NOMO-1 (cell line): Measurements from ENCODE around the gene DBI.
A peak's percentile ranks its signal among the peaks of the same experiment; 100 is the strongest.

ENCODE experiments used
- DNase-seq, 2 experiments: peaks; one replicate each; lab custom pipeline; 2025; ENCODE audit not compliant: unreplicated experiment in 2 of 2; lab: John Stamatoyannopoulos, UW

DBI gene

GRCh38 chr2:119366649-119367471, at the start of gene DBI, which contains the start of gene C2orf76:
TSS of gene DBI (plus strand) at chr2:119366977. CDS start at chr2:119367052, 75 bp downstream.
TSS of gene C2orf76 (minus strand) at chr2:119366834. CDS start at chr2:119339959, 26,875 bp downstream.
- peak; percentile 94 to 97 for DNase-seq

GRCh38 chr2:119317554-119317953, 49.2 kb upstream of the DBI start:
- no peak for DNase-seq

DNA sequence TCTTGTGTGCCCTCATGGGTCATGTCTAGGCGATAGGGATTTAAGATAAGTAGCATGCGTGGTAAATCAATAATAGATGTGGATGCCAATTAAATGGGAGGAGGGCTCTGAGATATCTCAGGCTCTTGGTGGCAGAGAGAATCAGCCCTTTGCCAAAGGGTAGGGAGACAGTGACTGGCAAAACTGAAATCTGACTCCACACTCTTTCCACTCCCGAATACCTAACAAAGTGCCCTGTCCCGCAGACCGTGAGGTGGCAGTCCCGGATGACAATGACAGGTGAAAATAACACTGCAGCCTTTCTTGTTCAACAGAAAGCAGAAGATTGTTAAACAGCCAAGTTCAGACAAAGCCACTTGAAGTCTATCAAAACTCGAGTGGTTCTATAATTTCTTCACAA, 47.2 kb upstream of the DBI start:
- no peak for DNase-seq

- DNase-seq = no peak
Observed at GRCh38 chr2:119323459-119323858, 43.3 kb upstream of the DBI start.

- DNase-seq = no peak
Observed at GRCh38 chr2:119324685-119325270, 42.0 kb upstream of the DBI start.

DNA sequence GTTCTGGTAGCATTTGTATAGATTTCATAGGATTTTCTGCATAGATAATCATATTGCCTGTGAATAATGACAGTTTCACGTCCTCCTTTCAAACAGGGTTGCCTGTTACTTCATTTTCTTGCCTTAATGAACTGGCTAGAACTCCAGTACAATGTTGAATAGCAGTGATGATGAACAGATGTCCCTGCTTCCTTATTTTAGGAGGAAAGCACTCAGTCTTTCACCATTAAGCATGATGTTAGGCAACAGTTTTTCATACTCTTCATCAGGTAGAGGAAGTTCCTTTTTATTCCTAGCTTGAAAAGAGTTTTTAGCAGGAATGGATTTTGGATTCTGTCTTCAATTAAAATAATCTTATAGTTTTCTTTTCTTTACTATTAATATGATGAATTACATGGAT, 39.8 kb upstream of the DBI start:
- peak; percentile 67 to 95 for DNase-seq

DNA sequence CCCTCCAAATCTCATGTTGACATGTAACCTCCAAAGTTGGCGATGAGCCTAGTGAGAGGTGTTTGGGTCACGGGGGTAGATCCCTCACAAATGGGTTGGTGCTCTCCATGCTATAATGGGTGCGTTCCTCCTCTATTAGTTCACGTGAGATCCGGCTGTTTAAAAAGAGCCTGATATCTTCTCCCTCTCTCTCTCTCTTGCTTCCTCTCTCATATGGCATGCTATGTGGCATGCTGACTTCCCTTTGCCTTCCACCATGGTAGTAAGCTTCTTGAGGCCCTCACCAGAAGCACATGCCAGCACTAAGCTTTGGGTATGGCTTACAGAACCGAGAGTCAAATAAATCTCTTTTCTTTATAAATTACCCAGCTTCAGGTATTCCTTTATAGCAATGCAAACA, 39.3 kb upstream of the DBI start:
- no peak for DNase-seq

- no peak for DNase-seq
Observed at GRCh38 chr2:119332953-119333352, 33.8 kb upstream of the DBI start.

GRCh38 chr2:119333360-119333759, 33.4 kb upstream of the DBI start:
- peak; percentile 10 to 24 for DNase-seq

- no peak for DNase-seq
Observed at GRCh38 chr2:119333833-119334232, 32.9 kb upstream of the DBI start.

DNA sequence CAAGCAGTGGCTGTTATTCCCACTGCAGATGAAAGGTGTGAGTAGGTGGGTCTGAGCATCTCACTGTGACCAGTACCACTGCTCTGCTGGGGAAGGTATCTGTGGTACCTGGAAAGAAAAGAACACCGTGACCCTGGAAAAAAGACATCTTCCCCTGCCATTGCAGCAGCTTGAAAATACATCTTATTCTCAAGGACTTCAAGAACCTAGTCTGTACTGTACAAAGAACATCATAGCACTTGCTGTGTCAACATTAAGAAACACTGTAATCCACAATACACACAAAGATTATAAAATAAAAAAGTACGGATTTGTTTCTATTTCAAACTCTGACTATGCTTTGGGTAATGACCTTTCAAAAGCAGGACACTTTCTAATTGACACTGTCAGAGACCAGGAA, 29.0 kb upstream of the DBI start:
- DNase-seq = no peak

DNA sequence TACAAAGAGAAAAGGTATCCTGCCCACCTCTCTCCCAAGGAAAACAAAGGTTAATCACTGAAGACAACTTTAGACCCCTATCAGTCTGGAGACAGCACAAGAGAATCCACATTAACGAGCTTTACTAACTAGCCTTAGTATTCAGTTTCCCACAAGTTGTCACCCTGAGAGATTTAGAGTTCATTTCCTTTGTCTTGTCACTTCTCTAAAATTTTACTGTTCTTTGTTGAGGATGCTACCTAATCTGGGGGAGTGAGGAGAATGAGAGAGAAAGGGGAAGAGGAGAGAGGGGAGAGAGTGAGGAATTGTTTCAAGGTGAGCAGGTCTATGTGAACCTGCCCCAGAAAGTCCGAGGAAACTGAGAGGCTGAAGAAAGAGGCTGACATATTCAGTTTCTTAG, 28.5 kb upstream of the DBI start:
- DNase-seq = peak; percentile 36 to 65

- DNase-seq = peak; percentile 67 to 69
Observed at GRCh38 chr2:119338826-119339561, 27.8 kb upstream of the DBI start.

GRCh38 chr2:119339562-119339923, 27.2 kb upstream of the DBI start:
- DNase-seq = no peak

DNA sequence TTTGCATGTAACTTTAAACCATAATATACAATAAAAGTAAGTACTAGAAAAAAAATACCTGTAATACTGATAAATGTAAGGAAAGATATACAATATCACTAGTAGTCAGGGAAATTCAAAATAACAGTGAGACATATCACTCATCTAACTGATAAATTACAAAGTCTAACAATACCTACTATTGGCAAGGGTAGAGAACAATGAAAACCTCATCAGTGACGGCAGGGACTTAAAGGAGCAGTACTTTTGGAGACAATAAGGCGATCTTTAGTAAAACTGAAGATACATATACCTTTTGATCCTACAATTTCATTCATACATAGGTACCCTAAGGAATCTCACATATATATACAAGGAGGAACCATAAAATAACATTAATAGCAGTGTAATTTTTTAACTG, 25.1 kb upstream of the DBI start:
- no peak for DNase-seq

- no peak for DNase-seq
Observed at GRCh38 chr2:119349289-119349688, 17.5 kb upstream of the DBI start.

GRCh38 chr2:119350311-119350998, 16.3 kb upstream of the DBI start:
- no peak for DNase-seq

DNA sequence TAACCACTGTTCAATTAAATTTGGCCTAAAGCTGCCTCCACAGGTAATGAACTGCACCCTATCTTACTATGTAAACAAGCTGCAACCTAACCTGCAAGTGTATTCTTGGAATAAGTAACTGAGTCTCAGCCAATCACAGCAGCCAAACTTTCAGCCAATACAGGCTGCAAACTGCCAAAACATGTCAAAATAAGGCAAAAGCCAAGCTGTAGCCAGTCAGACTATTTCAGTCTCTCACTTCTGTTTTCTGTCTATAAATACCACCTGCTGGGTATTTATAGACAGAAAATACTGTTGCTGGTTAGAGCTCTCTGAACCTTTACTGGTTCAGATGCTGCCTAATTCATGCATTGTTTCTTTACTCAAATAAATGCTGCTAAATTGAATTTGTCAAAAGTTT, 14.4 kb upstream of the DBI start:
- DNase-seq = peak; percentile 69 to 82

- DNase-seq = no peak
Observed at GRCh38 chr2:119354860-119355259, 11.9 kb upstream of the DBI start.

GRCh38 chr2:119359774-119360173, 7.0 kb upstream of the DBI start:
- DNase-seq = no peak

DNA sequence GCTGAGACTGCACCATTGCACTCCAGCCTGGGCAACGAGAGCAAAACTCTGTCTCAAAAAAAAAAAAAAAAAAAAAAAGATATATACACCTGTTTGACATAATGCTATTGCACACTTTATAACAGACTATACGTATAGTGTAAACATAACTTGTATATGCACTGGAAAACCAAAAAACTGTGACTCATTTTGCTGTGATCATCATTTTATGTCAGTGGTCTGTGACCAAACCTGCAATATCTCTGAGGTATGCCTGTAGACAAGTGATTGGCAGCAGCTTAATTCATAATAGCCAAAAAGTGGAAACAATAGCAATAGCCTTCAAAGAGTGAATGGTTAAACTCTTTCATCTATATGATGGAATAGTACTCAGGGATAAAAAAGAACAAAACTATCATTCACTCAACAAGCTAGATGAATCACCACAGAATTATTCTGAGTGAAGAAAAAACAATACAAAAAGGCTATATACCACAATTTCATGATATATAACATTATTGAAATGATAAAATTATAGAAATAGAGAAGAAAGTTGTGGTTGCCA, 6.3 kb upstream of the DBI start:
- no peak for DNase-seq
